Non-pigmented ciliary epithelial cell (primary cell): ENCODE measurements around the gene SARS1.

Experiments used
- DNase-seq: peaks from one replicate; pipeline ENCODE4 v3.0.0-alpha.2; 2010; ENCODE audit warnings: low read depth

Gene SARS1

DNA sequence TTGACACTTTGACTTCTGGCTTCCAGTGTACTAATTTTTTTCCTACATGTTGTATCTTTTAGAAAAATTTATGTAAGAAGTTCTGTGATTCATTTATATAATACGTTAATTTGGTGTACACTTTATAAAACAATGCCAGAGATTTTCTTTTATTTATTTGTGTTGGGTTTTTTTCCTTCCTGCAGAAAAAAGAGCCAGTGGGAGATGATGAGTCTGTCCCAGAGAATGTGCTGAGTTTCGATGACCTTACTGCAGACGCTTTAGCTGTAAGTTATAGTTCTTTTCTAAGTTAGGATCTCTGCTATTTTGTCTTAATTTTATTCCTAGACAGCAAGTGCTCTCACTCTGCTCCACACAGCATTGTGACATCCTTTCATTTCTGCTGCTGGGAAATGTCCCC, 14.4 kb downstream of the SARS1 start:
- DNase-seq = no peak

- DNase-seq = no peak
These were observed 15.9 kb downstream of the SARS1 start for GRCh38 chr1:109229531-109230127.

- DNase-seq = no peak
These were observed 17.3 kb downstream of the SARS1 start for GRCh38 chr1:109231066-109231465.

DNA sequence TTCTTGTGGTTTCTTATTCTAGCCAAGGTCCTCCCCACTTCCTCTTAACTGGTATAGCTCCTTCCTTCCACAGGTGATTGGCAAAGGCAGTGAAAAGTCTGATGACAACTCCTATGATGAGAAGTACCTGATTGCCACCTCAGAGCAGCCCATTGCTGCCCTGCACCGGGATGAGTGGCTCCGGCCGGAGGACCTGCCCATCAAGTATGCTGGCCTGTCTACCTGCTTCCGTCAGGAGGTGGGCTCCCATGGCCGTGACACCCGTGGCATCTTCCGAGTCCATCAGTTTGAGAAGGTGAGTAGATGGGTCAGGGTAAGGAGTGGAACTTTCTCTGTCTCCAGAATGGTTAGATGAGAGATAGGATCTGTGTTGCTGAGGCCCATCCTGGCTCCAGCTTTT, 21.4 kb downstream of the SARS1 start:
- DNase-seq = no peak

GRCh38 chr1:109237512-109237911, 23.8 kb downstream of the SARS1 start:
- no peak for DNase-seq

DNA sequence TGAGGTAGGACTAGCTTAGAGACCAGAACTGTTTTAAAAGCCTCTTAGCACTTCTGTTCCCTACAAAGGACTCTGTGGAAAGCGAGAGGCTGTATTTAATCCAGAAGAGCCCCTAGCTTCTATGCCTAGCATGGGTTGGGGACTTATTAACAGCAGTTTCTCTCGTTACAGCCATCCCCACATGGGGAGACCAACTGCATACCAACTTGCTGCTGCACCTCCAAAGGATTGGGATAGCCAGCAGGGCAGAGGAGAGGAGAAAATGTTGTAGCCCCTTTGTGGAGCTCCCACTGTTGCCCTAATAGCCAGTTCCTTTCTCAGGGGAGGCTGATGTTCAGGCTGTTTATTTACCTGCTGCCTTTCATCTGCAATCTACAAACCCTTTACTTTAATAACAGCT, 24.7 kb downstream of the SARS1 start:
- DNase-seq = no peak

DNA sequence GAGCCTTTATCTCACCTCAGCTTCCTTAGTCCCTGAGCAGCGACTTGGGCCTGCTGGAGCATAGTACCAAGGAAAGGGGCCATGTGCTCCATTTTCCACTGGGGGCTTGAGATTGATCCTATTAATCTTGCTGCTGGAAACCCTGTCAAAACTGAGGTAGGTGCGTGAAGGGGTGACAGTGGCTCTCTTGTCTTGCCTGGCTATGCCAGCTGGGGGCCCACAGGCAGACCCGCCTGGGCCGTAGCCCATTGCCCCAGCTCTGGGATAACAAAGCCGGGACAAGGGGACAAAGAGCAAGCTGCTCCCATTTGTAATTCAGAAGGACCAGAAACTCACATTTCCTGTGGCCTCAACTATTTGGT, 25.3 kb downstream of the SARS1 start:
- no peak for DNase-seq

DNA sequence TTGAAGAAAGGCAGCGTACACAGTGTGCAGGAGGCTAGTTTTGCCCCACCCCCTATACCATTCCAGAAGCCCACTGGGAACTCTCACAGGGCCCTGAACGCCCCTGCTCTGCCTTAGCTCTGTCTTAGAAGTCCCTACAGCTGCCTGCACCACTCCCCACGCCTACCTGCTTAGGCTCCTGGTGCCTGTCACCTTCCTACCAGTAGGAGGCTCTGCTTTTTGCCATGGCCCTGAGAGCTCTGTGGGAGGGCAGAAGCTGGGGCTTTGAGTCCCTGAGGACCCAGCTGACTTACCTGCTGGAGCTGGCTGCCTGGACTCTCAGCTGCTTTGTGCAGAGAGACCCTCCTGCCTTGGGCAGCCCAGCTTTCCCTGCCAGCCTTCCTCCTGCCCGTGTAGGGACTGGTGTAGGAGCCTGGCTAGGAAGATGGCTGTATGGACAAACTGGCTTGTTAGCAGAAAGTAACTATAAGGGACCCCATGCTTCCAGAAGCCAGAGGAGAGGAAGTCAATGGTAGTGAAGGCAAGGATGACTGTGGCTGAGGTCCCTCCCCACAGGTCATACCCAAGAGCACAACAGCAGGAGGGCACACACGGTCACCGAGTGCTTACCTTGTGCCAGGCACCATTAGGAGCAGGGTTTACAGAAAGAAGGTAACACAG, 25.8 kb downstream of the SARS1 start:
- DNase-seq = no peak

DNA sequence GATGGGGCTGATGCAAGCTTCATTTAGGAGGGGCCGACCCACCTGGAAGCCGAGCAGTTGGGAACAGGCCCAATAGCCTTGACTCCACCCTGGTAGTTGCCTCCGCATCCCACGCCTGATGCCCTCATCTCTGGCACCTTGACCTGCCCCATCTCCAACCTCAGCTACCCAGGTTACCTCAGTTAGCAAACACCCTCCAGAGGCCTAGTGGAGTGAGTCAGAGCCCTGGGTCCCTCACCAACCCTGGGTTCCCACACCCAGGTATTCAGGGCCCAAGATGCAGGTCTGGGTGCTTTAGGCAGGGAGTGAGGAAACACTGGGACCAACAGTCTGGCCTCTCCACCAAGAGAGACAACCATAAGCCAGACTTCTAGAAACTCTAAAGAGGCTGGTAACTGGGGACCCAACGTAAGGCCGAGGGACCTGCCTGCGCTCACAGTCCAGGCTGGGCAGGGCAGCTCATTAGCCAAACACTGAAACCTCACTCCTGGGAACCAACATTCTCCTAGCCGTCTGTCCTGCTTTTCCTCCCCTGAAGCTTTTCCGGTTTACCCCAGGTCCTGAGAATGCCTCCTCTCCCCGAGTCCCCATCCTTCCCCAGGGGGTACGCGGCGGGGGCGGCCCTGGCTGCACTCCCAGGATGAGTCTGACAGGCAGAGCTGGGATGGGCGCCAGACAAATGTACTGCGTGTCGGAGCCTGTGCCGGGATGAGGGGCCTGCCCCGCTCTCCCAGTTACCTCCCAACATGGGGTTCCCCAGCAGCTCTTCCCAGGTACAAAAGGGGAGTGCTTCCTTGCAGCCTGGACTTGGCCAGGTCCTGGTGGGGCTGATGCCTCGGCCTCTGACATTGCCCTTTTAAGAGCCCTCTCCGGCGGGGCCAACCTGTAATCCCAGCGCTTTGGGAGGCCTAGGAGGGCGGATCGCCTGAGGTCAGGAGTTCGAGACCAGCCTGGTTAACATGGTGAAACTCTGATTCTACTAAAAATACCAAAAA, 26.7 kb downstream of the SARS1 start:
- no peak for DNase-seq

DNA sequence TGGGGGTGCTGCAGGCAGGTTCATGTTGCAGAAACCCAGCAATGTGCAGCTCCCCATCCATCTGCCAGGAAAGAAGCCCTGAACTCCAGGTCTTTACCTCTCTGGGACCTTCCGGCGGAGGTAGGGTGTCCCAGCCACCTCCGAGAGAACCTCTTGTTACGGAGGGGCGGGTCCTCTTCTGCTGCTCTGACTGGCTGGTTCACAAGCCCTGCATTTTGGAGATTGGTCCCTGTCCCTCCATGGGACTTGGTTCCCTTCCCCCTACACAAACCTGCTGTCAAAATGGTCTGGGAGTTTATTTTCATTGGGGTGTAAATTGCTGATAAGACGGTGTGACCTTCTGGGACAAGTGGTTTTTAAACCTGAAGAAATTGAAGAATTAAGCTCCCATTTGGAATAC, 27.6 kb downstream of the SARS1 start:
- no peak for DNase-seq

GRCh38 chr1:109241841-109242345, 28.2 kb downstream of the SARS1 start:
- DNase-seq = no peak

DNA sequence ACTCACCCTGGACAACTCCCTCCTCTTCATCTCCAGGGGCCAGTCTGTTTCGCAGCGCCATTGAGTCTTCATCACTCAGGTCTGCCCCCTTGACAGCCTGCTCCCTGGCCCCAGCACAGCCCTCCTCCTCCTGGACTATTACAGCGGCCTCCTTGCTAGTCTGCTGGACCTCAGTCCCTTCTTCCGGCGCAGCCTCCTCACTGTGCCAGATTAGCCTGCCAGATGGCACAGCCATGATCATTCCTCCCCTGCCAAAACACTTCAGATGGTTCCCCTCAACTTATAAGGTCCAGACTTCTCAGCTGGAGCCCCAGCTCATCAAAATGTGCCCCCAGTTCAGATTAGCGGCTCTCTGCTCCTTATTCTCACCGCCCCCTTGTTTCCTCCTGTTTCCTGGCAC, 28.7 kb downstream of the SARS1 start:
- DNase-seq = no peak

DNA sequence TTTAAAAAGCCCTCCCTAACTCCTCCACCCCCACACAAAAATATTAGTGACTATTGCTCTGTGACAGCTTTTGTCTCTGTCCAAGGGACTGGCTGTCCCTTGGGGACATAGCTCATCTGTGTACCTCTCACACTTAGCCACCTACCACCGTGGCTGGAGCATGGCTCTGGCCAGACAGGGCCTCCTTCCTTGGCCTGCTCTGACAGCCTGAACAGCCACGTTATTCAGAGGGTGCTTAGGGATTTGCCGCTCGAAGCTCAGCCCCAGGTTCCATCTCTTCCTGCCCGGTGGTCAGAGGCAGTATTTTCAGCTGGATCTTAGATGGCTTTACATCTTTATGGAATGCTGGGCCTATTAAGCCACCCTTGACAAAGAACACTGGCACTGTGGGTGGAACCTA, 29.5 kb downstream of the SARS1 start:
- DNase-seq = no peak

DNA sequence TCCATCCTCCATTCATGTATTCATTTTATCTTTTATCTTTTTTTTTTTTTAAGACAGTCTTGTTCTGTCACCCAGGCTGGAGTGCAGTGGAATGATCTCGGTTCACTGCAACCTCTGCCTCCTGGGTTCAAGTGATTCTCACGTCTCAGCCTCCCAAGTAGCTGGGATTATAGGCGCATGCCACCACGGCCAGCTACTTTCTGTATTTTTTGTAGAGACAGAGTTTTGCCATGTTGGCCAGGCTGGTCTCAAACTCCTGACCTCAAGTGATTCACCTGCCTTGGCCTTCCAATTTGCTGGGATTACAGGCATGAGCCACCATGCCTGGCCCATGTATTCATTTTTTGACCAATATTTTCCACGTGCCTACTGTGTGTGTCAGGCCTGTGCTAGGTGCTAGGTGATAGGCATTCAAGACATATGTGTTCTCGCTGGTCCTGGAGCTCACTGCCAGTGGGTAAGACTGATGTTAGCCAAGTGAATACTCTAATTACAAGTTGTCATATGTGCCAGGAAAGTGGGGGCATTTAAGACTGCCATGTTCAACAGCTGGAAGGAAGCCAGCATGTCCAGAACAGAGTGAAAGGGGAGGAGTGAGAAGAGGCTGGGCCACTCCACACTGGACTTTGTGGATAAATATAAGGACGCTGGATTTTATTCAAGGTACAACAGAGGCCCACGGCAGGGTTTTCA, 30.3 kb downstream of the SARS1 start:
- no peak for DNase-seq

DNA sequence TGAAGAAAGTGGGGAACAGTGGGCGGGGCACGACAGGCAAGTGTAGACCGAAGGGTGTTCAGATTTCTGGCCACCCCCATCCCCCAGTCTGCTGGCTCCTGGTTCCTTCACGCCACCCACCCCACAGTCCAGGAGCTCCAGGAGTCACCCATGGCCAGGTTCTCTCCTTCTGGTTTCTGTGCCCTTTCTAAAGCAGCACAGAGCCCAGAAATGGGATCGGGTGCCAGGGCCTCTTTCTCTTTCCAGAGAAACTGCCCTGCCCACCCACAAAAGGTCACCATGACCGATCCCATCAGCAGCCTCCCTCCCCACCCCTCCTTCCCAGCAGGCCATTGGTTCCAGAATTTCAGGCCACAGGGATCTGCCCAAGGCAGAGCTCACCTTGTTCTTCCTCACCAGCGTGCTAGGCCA, 32.4 kb downstream of the SARS1 start:
- no peak for DNase-seq

DNA sequence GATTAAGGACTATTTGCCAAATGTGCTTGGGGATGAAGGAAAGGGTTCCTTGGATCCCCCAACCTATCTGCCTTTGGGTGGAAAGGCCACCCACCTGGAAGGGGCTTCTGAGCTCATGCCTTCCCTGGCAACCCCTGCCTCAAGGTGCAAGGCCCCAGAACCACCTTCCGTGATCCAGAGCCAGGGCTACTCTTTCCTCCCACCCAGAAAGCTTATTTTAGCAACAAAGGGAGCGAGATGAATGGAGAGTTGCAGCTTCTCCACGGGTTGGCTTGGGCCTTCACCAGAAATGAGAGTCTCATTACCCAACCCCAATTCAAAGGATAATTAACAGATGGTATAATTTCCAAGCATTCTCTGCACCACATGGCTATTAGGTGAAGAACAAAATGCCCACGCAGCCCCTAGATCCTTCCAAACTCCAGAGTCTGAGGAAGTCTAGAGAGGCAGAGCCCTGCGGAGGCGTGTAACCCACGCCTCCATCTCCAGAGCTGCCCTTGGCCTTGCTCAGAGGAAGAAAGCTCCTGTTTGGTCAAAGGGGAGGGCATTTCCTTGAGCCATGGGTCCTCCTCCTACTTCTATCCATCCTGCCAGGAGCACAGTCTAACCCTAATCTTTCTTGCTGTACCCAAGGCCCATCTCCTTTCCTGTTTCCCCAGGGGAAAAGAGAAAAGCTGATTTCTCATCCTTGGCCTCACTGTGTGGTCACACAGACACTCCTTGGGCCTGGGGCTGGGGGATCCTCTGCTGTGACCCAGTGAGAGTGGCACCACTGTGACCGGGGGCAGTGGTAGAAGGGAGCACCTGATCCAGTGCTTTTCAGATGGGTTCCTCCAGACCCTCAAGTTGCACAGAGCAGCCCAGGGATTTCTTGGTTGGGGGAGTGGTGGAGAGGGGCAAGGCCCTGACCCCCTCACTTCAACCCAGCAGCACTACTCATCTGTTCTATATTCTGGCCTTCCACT, 34.0 kb downstream of the SARS1 start:
- no peak for DNase-seq

- DNase-seq = no peak
These were observed 34.7 kb downstream of the SARS1 start for GRCh38 chr1:109248444-109248796.

GRCh38 chr1:109248797-109249629, 35.3 kb downstream of the SARS1 start, which contains the start of gene CELSR2:
TSS of gene CELSR2 (plus strand) at chr1:109249539. CDS start at chr1:109250080, 541 bp downstream.
- no peak for DNase-seq

DNA sequence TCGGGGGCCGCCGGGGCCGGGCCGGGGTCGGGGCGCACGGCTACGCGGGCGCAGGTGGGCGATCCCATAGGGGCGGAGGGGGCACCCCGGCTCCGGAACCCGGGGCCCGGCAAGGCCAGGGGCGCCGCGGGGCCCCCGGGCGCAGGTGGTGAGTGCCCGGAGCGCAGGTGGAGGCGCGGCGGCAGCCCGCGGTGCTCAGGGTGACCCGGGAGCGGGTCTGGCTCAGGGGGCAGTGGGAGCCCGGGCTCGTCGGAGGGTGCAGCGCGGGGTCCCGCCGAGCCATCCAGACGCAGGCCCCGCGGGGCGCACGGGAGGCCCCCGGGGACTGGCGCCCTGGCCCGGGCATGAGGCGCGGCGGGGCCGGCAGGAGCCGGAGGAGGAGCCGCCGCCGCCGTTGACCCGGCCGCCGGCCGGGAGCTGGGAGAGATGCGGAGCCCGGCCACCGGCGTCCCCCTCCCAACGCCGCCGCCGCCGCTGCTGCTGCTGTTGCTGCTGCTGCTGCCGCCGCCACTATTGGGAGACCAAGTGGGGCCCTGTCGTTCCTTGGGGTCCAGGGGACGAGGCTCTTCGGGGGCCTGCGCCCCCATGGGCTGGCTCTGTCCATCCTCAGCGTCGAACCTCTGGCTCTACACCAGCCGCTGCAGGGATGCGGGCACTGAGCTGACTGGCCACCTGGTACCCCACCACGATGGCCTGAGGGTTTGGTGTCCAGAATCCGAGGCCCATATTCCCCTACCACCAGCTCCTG, 36.1 kb downstream of the SARS1 start:
- DNase-seq = no peak
